PC-3 (cell line): ENCODE results near the gene ITIH3. TPM values are rescaled to one million over a fixed set of nuclear protein-coding genes. Genes with fewer than 3 reads are reported as not detected.
A peak's percentile ranks its signal among the peaks of the same experiment; 100 is the strongest.

Experiments
- ATAC-seq: fragments of 200-7000 bp; cut with Tn5 transposase; 2 replicates; pipeline ENCODE4 v1.9.1; 2020; ENCODE audit warnings: mild to moderate bottlenecking, moderate library complexity
- Bru-seq: library from RNA; stranded (reverse); fragments of 400-500 nt; gene quantifications from one replicate; lab custom pipeline; 2021; lab: Mats Ljungman, UMichigan
- BruChase-seq, 2 experiments: library from RNA; stranded (reverse); fragments of 400-500 nt; gene quantifications; one replicate each; lab custom pipeline; 2021; lab: Mats Ljungman, UMichigan
- BruUV-seq: library from RNA; stranded (reverse); fragments of 400-500 nt; replicated peaks from 2 replicates; lab custom pipeline; 2021; lab: Mats Ljungman, UMichigan
- CTCF ChIA-PET: fragments of 300-600 bp; sonication (Branson Sonifier 250); formaldehyde crosslinking; loops from one replicate; lab custom pipeline; 2022; ENCODE audit warnings: antibody characterized with exemption; lab: Charles Lee
- POLR2A ChIA-PET: fragments of 300-600 bp; sonication (Branson Sonifier 250); formaldehyde crosslinking; loops from one replicate; lab custom pipeline; 2022; ENCODE audit warnings: antibody characterized with exemption; ENCODE audit not compliant: unreplicated experiment; lab: Charles Lee
- DNase-seq: peaks from one replicate; pipeline ENCODE4 v3.0.0-alpha.2; 2015
- H2AFZ ChIP-seq: fragments of 300-600 bp; sonication (generic); 2 replicates; pipeline ENCODE4 v1.6.0; 2016; ENCODE audit warnings: antibody characterized with exemption, low read length
- H3F3A ChIP-seq: fragments of 300-600 bp; sonication (generic); one replicate; pipeline ENCODE4 v1.6.0; 2017; ENCODE audit warnings: antibody characterized with exemption, low read length, control low read depth, mild to moderate bottlenecking; ENCODE audit not compliant: unreplicated experiment
- H3K27ac ChIP-seq: fragments of 300-600 bp; sonication (generic); 2 replicates; pipeline ENCODE4 v1.5.1; 2016; ENCODE audit warnings: mild to moderate bottlenecking, low read length
- H3K27me3 ChIP-seq: fragments of 300-600 bp; sonication (generic); 2 replicates; pipeline ENCODE4 v1.6.1; 2016; ENCODE audit warnings: low read length, mixed read lengths
- H3K36me3 ChIP-seq: fragments of 300-600 bp; sonication (generic); 2 replicates; pipeline ENCODE4 v1.6.1; 2016; ENCODE audit warnings: low read depth, mixed run types, low read length, mixed read lengths
- H3K4me1 ChIP-seq: fragments of 300-600 bp; sonication (generic); 2 replicates; pipeline ENCODE4 v1.5.1; 2016; ENCODE audit warnings: low read length; ENCODE audit not compliant: insufficient read depth
- H3K4me2 ChIP-seq: fragments of 300-600 bp; sonication (generic); 2 replicates; pipeline ENCODE4 v1.6.0; 2016; ENCODE audit warnings: low read length
- H3K4me3 ChIP-seq: fragments of 300-600 bp; sonication (generic); 2 replicates; pipeline ENCODE4 v1.5.1; 2016; ENCODE audit warnings: mild to moderate bottlenecking, low read length, mixed read lengths
- H3K79me2 ChIP-seq: fragments of 300-600 bp; sonication (generic); 2 replicates; pipeline ENCODE4 v1.6.1; 2017; ENCODE audit warnings: low read length, mixed read lengths
- H3K9ac ChIP-seq: fragments of 300-600 bp; sonication (generic); 2 replicates; pipeline ENCODE4 v1.6.0; 2016; ENCODE audit warnings: mild to moderate bottlenecking, low read length
- H3K9me2 ChIP-seq: fragments of 300-600 bp; sonication (generic); replicated peaks from 2 replicates; pipeline ENCODE4 v1.6.1; 2016; ENCODE audit warnings: mixed run types, low read length, mixed read lengths
- H3K9me3 ChIP-seq: fragments of 300-600 bp; sonication (generic); 2 replicates; pipeline ENCODE4 v1.6.1; 2016; ENCODE audit warnings: low read length, mixed read lengths
- H4K20me1 ChIP-seq: fragments of 300-600 bp; sonication (generic); 2 replicates; pipeline ENCODE4 v1.6.1; 2016; ENCODE audit warnings: low read length, mixed read lengths
- CTCF ChIP-seq: fragments of 300-600 bp; sonication (generic); conservative IDR thresholded peaks from 2 replicates; pipeline ENCODE4 v1.5.1; 2017; ENCODE audit warnings: antibody characterized with exemption, low read depth, mild to moderate bottlenecking, low read length
- EZH2 ChIP-seq: fragments of 300-600 bp; sonication (generic); IDR thresholded peaks from one replicate; pipeline ENCODE4 v1.6.1; 2017; ENCODE audit warnings: antibody characterized with exemption, mild to moderate bottlenecking, low read length; ENCODE audit not compliant: unreplicated experiment
- EZH2phosphoT487 ChIP-seq: fragments of 300-600 bp; sonication (generic); IDR thresholded peaks from 2 replicates; pipeline ENCODE4 v1.6.1; 2018; ENCODE audit warnings: mild to moderate bottlenecking, antibody characterized with exemption, low read length, borderline replicate concordance
- intact Hi-C: fragments of 100-400 bp; cut with micrococcal nuclease; formaldehyde crosslinking; loops from 2 replicates; pipeline ENCODE4 v1.9.0; 2023
- long read RNA-seq: library from polyadenylated mRNA; unstranded; transcript quantifications from one replicate; pipeline ENCODE4 v2.0.0, GENCODE V29; 2021; ENCODE audit not compliant: unreplicated experiment
- total RNA-seq: library from RNA; depleted of rRNA; stranded (reverse); fragments of >200 nt; gene quantifications from 2 replicates; pipeline ENCODE4 v1.2.3, GENCODE V29; 2014; rRNA removed

The ITIH3 gene, protein sequence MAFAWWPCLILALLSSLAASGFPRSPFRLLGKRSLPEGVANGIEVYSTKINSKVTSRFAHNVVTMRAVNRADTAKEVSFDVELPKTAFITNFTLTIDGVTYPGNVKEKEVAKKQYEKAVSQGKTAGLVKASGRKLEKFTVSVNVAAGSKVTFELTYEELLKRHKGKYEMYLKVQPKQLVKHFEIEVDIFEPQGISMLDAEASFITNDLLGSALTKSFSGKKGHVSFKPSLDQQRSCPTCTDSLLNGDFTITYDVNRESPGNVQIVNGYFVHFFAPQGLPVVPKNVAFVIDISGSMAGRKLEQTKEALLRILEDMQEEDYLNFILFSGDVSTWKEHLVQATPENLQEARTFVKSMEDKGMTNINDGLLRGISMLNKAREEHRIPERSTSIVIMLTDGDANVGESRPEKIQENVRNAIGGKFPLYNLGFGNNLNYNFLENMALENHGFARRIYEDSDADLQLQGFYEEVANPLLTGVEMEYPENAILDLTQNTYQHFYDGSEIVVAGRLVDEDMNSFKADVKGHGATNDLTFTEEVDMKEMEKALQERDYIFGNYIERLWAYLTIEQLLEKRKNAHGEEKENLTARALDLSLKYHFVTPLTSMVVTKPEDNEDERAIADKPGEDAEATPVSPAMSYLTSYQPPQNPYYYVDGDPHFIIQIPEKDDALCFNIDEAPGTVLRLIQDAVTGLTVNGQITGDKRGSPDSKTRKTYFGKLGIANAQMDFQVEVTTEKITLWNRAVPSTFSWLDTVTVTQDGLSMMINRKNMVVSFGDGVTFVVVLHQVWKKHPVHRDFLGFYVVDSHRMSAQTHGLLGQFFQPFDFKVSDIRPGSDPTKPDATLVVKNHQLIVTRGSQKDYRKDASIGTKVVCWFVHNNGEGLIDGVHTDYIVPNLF
- not detected in 2 replicates for total RNA-seq
- not detected for Bru-seq, nascent RNA
- BruChase-seq, experiment 1, labeled RNA remaining after a 6-hour chase, result percentile 5 among the genes with signal in this experiment
- BruChase-seq, experiment 2, labeled RNA remaining after a 2-hour chase, result percentile 12 among the genes with signal in this experiment
- long read RNA-seq, result 0 reads

DNA sequence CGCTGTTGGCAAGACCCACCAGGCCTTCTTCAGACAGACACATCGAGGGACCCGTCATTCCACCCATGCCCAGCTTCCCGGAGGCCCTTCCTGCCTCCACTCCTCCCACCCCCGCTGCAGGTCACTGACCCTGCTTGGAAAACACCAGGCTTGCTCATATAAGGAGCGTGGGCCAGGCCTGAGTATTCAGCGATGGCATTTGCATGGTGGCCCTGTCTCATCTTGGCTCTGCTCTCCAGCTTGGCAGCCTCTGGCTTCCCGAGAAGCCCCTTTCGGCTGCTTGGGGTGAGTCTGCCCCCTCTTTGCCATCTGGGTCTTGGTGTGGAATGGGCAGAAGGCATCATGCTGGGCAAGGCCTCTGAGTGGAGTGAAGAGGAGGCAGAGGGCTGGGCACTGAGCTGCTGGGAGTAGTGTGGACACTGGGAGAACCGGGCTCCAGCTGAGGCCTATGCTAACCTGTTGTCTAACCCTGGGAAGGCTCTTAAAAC lies at the start of gene ITIH3:
ITIH3 (plus strand) TSS at position 185 of the 488 bp plus-strand sequence; CDS start at position 193, 8 bp downstream.
- no peak within 1 kb of the TSS for H3K27ac ChIP-seq
- TF ChIP-seq CTCF (no peak), EZH2 (no peak), EZH2phosphoT487 (no peak)
- H3F3A ChIP-seq, result no peaks in the 10 kb centered on the region
- H3K4me1 ChIP-seq, result peaks cover 4% of the 10 kb centered on the region; the same call in 1 of the 2 replicates
- no peak within 1 kb of the TSS for H3K4me3 ChIP-seq
- no peaks in the 10 kb centered on the region for H3K79me2 ChIP-seq
- H3K27me3 ChIP-seq, result no peaks in the 10 kb centered on the region
- ATAC-seq (no peak), DNase-seq (no peak)
- no peak within 1 kb of the TSS for H3K9ac ChIP-seq
- no peaks in the 10 kb centered on the region for H3K36me3 ChIP-seq
- CTCF ChIA-PET, result no interaction called here
- no peak within 1 kb of the TSS for H3K4me2 ChIP-seq
- intact Hi-C loops, result no loop called here
- H3K9me2 ChIP-seq, result no peaks in the 10 kb centered on the region
- no peaks in the 10 kb centered on the region for H3K9me3 ChIP-seq
- no peak within 1 kb of the TSS for H2AFZ ChIP-seq
- H4K20me1 ChIP-seq, result no peaks in the 10 kb centered on the region
- POLR2A ChIA-PET, result no interaction called here
- BruUV-seq, result no TSS peak

- Histone ChIP-seq H3K9ac (no peak overlapping the region), H3K79me2 (no peaks in the 10 kb centered on the region), H2AFZ (no peak overlapping the region), H3F3A (no peaks in the 10 kb centered on the region), H3K9me2 (no peaks in the 10 kb centered on the region), H3K9me3 (no peaks in the 10 kb centered on the region), H3K4me1 (no peaks in the 10 kb centered on the region), H3K27me3 (no peaks in the 10 kb centered on the region), H3K27ac (no peak overlapping the region), H3K36me3 (peaks cover 43% of the 10 kb centered on the region), H4K20me1 (no peaks in the 10 kb centered on the region), H3K4me3 (no peak overlapping the region), H3K4me2 (no peak overlapping the region)
- ChIA-PET CTCF (no interaction called here), POLR2A (no interaction called here)
- ATAC-seq (no peak), DNase-seq (no peak)
- intact Hi-C loops, result no loop called here
- no TSS peak for BruUV-seq
- TF ChIP-seq CTCF (no peak), EZH2 (no peak), EZH2phosphoT487 (no peak)
Observed at GRCh38 chr3:52752045-52752660, 42.4 kb upstream of the ITIH3 start.
